ENCODE measurements around the gene CAPZA3. TPM values are rescaled to one million over a fixed set of nuclear protein-coding genes. Genes with fewer than 3 reads are reported as not detected.
A peak's percentile ranks its signal among the peaks of the same experiment; 100 is the strongest.
"Not testable (repeated sequence)": the region's sequence is repeated elsewhere in the genome, so short reads cannot be mapped to it uniquely, and the experiment has no call there.

Gene CAPZA3
- not detected for total RNA-seq

- Histone ChIP-seq H3K4me1 (ENCODE audit: control insufficient read depth in 1 of 2, low read depth in 2 of 2) (no peaks in the 10 kb centered on the region), H3K27ac (no peak within 1 kb of the TSS), H3K9me3 (peaks cover 7% of the 10 kb centered on the region), H3K27me3 (replicated peaks; ENCODE audit: insufficient read depth) (no peaks in the 10 kb centered on the region), H3K36me3 (no peaks in the 10 kb centered on the region), H3K4me3 (no peak within 1 kb of the TSS)
- TF ChIP-seq CTCF (IDR thresholded peaks at IDR 0.05): no peak
- ATAC-seq (ENCODE audit: insufficient number of reproducible peaks, low FRiP score, low read depth) (no peak), DNase-seq (ENCODE audit: low spot score) (no peak)
Observed at GRCh38 chr12:18737819-18738218, at the start of gene CAPZA3, which contains the start of gene PLCZ1. CAPZA3 (plus strand) TSS chr12:18738119; CDS start chr12:18738269, 150 bp downstream. PLCZ1 (minus strand) TSS chr12:18738012; CDS start chr12:18737371, 641 bp downstream.

- H3K27me3 ChIP-seq (replicated peaks; ENCODE audit: insufficient read depth): no peaks in the 10 kb centered on the region
- no peaks in the 10 kb centered on the region for H3K36me3 ChIP-seq
- TF ChIP-seq CTCF (IDR thresholded peaks at IDR 0.05): no peak
Observed at GRCh38 chr12:18689771-18690170, 48.1 kb upstream of the CAPZA3 start.

GRCh38 chr12:18690653-18691052, 47.3 kb upstream of the CAPZA3 start:
- Histone ChIP-seq H3K9me3 (no peaks in the 10 kb centered on the region), H3K27me3 (replicated peaks; ENCODE audit: insufficient read depth) (no peaks in the 10 kb centered on the region), H3K4me1 (ENCODE audit: control insufficient read depth in 1 of 2, low read depth in 2 of 2) (no peaks in the 10 kb centered on the region), H3K27ac (no peak overlapping the region), H3K4me3 (no peak overlapping the region), H3K36me3 (no peaks in the 10 kb centered on the region)
- no peak for TF ChIP-seq CTCF (IDR thresholded peaks at IDR 0.05)
- DNase-seq (ENCODE audit: low spot score): no peak
- ATAC-seq (ENCODE audit: insufficient number of reproducible peaks, low FRiP score, low read depth): no peak

More at GRCh38 chr12:18689771-18690170, 48.1 kb upstream of the CAPZA3 start:
- H3K4me1 ChIP-seq (ENCODE audit: control insufficient read depth in 1 of 2, low read depth in 2 of 2): no peaks in the 10 kb centered on the region
- no peaks in the 10 kb centered on the region for H3K9me3 ChIP-seq
- ATAC-seq (ENCODE audit: insufficient number of reproducible peaks, low FRiP score, low read depth): no peak
- DNase-seq (ENCODE audit: low spot score): no peak
- H3K27ac ChIP-seq: no peak overlapping the region
- H3K4me3 ChIP-seq: no peak overlapping the region

- not testable (repeated sequence) for H3K9me3 ChIP-seq; H3K4me1 ChIP-seq (ENCODE audit: control insufficient read depth in 1 of 2, low read depth in 2 of 2); H3K36me3 ChIP-seq; ATAC-seq (ENCODE audit: insufficient number of reproducible peaks, low FRiP score, low read depth); H3K27ac ChIP-seq; H3K4me3 ChIP-seq; H3K27me3 ChIP-seq (replicated peaks; ENCODE audit: insufficient read depth); DNase-seq (ENCODE audit: low spot score)
Observed at GRCh38 chr12:18693986-18694385, 43.9 kb upstream of the CAPZA3 start.

- Histone ChIP-seq H3K27me3 (replicated peaks; ENCODE audit: insufficient read depth) (no peaks in the 10 kb centered on the region), H3K9me3 (no peaks in the 10 kb centered on the region), H3K27ac (no peak overlapping the region), H3K4me3 (no peak overlapping the region), H3K4me1 (ENCODE audit: control insufficient read depth in 1 of 2, low read depth in 2 of 2) (no peaks in the 10 kb centered on the region), H3K36me3 (no peaks in the 10 kb centered on the region)
- DNase-seq (ENCODE audit: low spot score): no peak
- ATAC-seq (ENCODE audit: insufficient number of reproducible peaks, low FRiP score, low read depth): no peak
- TF ChIP-seq CTCF (IDR thresholded peaks at IDR 0.05): no peak
Observed at GRCh38 chr12:18696971-18697602, 40.8 kb upstream of the CAPZA3 start.

GRCh38 chr12:18700271-18700670, 37.6 kb upstream of the CAPZA3 start:
- Histone ChIP-seq H3K4me1 (ENCODE audit: control insufficient read depth in 1 of 2, low read depth in 2 of 2) (no peaks in the 10 kb centered on the region), H3K27me3 (replicated peaks; ENCODE audit: insufficient read depth) (no peaks in the 10 kb centered on the region), H3K4me3 (no peak overlapping the region), H3K27ac (no peak overlapping the region), H3K36me3 (no peaks in the 10 kb centered on the region), H3K9me3 (no peaks in the 10 kb centered on the region)
- ATAC-seq (ENCODE audit: insufficient number of reproducible peaks, low FRiP score, low read depth) (peak; percentile 96), DNase-seq (ENCODE audit: low spot score) (no peak)
- TF ChIP-seq CTCF (IDR thresholded peaks at IDR 0.05): no peak
